Measurements from ENCODE around the gene LMNB1. TPM values are rescaled to one million over a fixed set of nuclear protein-coding genes. Genes with fewer than 3 reads are reported as not detected.

LMNB1 gene
- total RNA-seq, 1 experiment from 2014 or later, result 220 TPM

GRCh38 chr5:126777257-126777974, 480 bp downstream of the LMNB1 start (continued):
- 0 out of 2 replicates have a peak, but pooled peaks have one; percentile 53 for TF ChIP-seq E2F5 (CRISPR knock-in tag; IDR thresholded peaks at IDR 0.05)
- no peak for TF ChIP-seq NFATC4 (CRISPR knock-in tag; IDR thresholded peaks at IDR 0.05)

- peak; percentile 94 for DNase-seq (ENCODE audit: low spot score)
- CTCF ChIA-PET, result interaction anchor here (0.7 to 4.9 kb wide), 20 partner anchors 8 to 536 kb away, joined by 3 to 41 read pairs (median 4); partner anchors contain the start of gene PHAX
- Mint-ChIP-seq H3K27ac (peak overlapping the region; percentile 98), H3K9me3 (no peaks in the 10 kb centered on the region), H3K4me3 (peak overlapping the region; percentile 93), H3K27me3 (ENCODE audit: low read depth) (no peaks in the 10 kb centered on the region), H3K4me1 (peaks cover 29% of the 10 kb centered on the region), H3K36me3 (peaks cover 17% of the 10 kb centered on the region)
- ATAC-seq, result peak; percentile 76
- POLR2A ChIA-PET, result interaction anchor here (0.5 to 5.0 kb wide), 25 partner anchors 8 to 263 kb away, joined by 3 to 62 read pairs (median 5); partner anchors contain the start of genes ALDH7A1 and PHAX
- TF ChIP-seq TEAD1 (CRISPR knock-in tag; IDR thresholded peaks at IDR 0.05) (peak; percentile 50; the same call in 1 of the 2 replicates), CBFB (CRISPR knock-in tag; IDR thresholded peaks at IDR 0.05; ENCODE audit: low read depth) (no peak), FOXK1 (CRISPR knock-in tag; IDR thresholded peaks at IDR 0.05) (peak; percentile 21; the same call in 1 of the 2 replicates), IRF2 (CRISPR knock-in tag; IDR thresholded peaks at IDR 0.05; ENCODE audit: borderline replicate concordance, low read depth) (0 out of 2 replicates have a peak, but pooled peaks have one; percentile 6), ZNF416 (CRISPR knock-in tag; IDR thresholded peaks at IDR 0.05) (no peak), NR2C2 (CRISPR knock-in tag; IDR thresholded peaks at IDR 0.05) (no peak), ETV6 (CRISPR knock-in tag; IDR thresholded peaks at IDR 0.05) (peak; percentile 92; the same call in 1 of the 2 replicates), E2F1 (CRISPR knock-in tag; IDR thresholded peaks at IDR 0.05) (peak; percentile 66; the same call in 1 of the 2 replicates), SMAD3 (CRISPR knock-in tag; IDR thresholded peaks at IDR 0.05; ENCODE audit: borderline replicate concordance) (peak; percentile 50; the same call in 1 of the 2 replicates), PRRX2 (CRISPR knock-in tag; IDR thresholded peaks at IDR 0.05) (peak; percentile 18; the same call in 1 of the 2 replicates), STAT6 (CRISPR knock-in tag; conservative IDR thresholded peaks at IDR 0.05; ENCODE audit: low read depth) (no peak), ZNF121 (CRISPR knock-in tag; IDR thresholded peaks at IDR 0.05) (no peak), E2F5 (CRISPR knock-in tag; IDR thresholded peaks at IDR 0.05) (peak; percentile 97; the same call in 1 of the 2 replicates), ZNF219 (CRISPR knock-in tag; IDR thresholded peaks at IDR 0.05; ENCODE audit: borderline replicate concordance) (no peak), ZBTB21 (CRISPR knock-in tag; IDR thresholded peaks at IDR 0.05; ENCODE audit: borderline replicate concordance) (peak; percentile 35; the same call in 1 of the 2 replicates), JUN (CRISPR knock-in tag; IDR thresholded peaks at IDR 0.05) (0 out of 2 replicates have a peak, but pooled peaks have one; percentile 23)
- TF ChIP-seq, protein P1, sequence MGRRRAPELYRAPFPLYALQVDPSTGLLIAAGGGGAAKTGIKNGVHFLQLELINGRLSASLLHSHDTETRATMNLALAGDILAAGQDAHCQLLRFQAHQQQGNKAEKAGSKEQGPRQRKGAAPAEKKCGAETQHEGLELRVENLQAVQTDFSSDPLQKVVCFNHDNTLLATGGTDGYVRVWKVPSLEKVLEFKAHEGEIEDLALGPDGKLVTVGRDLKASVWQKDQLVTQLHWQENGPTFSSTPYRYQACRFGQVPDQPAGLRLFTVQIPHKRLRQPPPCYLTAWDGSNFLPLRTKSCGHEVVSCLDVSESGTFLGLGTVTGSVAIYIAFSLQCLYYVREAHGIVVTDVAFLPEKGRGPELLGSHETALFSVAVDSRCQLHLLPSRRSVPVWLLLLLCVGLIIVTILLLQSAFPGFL (CRISPR knock-in tag; IDR thresholded peaks at IDR 0.05; ENCODE audit: borderline replicate concordance), result no peak
- TF ChIP-seq, protein P2, sequence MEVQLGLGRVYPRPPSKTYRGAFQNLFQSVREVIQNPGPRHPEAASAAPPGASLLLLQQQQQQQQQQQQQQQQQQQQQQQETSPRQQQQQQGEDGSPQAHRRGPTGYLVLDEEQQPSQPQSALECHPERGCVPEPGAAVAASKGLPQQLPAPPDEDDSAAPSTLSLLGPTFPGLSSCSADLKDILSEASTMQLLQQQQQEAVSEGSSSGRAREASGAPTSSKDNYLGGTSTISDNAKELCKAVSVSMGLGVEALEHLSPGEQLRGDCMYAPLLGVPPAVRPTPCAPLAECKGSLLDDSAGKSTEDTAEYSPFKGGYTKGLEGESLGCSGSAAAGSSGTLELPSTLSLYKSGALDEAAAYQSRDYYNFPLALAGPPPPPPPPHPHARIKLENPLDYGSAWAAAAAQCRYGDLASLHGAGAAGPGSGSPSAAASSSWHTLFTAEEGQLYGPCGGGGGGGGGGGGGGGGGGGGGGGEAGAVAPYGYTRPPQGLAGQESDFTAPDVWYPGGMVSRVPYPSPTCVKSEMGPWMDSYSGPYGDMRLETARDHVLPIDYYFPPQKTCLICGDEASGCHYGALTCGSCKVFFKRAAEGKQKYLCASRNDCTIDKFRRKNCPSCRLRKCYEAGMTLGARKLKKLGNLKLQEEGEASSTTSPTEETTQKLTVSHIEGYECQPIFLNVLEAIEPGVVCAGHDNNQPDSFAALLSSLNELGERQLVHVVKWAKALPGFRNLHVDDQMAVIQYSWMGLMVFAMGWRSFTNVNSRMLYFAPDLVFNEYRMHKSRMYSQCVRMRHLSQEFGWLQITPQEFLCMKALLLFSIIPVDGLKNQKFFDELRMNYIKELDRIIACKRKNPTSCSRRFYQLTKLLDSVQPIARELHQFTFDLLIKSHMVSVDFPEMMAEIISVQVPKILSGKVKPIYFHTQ (CRISPR knock-in tag; IDR thresholded peaks at IDR 0.05), result peak; percentile 75; the same call in 1 of the 2 replicates
- TF ChIP-seq, protein P3, sequence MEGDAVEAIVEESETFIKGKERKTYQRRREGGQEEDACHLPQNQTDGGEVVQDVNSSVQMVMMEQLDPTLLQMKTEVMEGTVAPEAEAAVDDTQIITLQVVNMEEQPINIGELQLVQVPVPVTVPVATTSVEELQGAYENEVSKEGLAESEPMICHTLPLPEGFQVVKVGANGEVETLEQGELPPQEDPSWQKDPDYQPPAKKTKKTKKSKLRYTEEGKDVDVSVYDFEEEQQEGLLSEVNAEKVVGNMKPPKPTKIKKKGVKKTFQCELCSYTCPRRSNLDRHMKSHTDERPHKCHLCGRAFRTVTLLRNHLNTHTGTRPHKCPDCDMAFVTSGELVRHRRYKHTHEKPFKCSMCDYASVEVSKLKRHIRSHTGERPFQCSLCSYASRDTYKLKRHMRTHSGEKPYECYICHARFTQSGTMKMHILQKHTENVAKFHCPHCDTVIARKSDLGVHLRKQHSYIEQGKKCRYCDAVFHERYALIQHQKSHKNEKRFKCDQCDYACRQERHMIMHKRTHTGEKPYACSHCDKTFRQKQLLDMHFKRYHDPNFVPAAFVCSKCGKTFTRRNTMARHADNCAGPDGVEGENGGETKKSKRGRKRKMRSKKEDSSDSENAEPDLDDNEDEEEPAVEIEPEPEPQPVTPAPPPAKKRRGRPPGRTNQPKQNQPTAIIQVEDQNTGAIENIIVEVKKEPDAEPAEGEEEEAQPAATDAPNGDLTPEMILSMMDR (IDR thresholded peaks at IDR 0.05), result no peak
- TF ChIP-seq, protein P4, sequence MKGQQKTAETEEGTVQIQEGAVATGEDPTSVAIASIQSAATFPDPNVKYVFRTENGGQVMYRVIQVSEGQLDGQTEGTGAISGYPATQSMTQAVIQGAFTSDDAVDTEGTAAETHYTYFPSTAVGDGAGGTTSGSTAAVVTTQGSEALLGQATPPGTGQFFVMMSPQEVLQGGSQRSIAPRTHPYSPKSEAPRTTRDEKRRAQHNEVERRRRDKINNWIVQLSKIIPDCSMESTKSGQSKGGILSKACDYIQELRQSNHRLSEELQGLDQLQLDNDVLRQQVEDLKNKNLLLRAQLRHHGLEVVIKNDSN (CRISPR knock-in tag; IDR thresholded peaks at IDR 0.05), result peak; percentile 9
Observed at GRCh38 chr5:126777975-126778674, 1.2 kb downstream of the LMNB1 start.

Measured in WTC11 (cell line).